A673 (cell line): ENCODE data around the gene WIPF3. TPM values are rescaled to one million over a fixed set of nuclear protein-coding genes. Genes with fewer than 3 reads are reported as not detected.
"Not testable (repeated sequence)": the region's sequence is repeated elsewhere in the genome, so short reads cannot be mapped to it uniquely, and the experiment has no call there.

ENCODE experiments used
- BruUV-seq: library from RNA; stranded (reverse); fragments of 400-500 nt; replicated peaks from 2 replicates; lab custom pipeline; 2021; lab: Mats Ljungman, UMichigan
- CTCF ChIA-PET: fragments of 300-600 bp; sonication (Branson Sonifier 250); formaldehyde crosslinking; loops from one replicate; lab custom pipeline; 2022; ENCODE audit warnings: antibody characterized with exemption; lab: Charles Lee
- POLR2A ChIA-PET: fragments of 300-600 bp; sonication (Branson Sonifier 250); formaldehyde crosslinking; loops from one replicate; lab custom pipeline; 2022; ENCODE audit warnings: antibody characterized with exemption; ENCODE audit not compliant: low non-redundant PET; lab: Charles Lee
- DNase-seq: peaks from one replicate; pipeline ENCODE4 v3.0.0-alpha.2; 2015; ENCODE audit warnings: low spot score
- H3K27ac ChIP-seq: fragments of 200-600 bp; sonication (generic); 2 replicates; pipeline ENCODE4 v1.5.1; 2016; ENCODE audit warnings: mixed run types, low read depth, mild to moderate bottlenecking, mixed read lengths, antibody characterized with exemption, low read length; ENCODE audit not compliant: poor library complexity, severe bottlenecking
- H3K27me3 ChIP-seq: fragments of 200-600 bp; sonication (generic); replicated peaks from 2 replicates; pipeline ENCODE4 v1.6.1; 2017; ENCODE audit warnings: mixed run types, low read depth, mild to moderate bottlenecking, mixed read lengths, antibody characterized with exemption, low read length; ENCODE audit not compliant: insufficient read depth, poor library complexity
- H3K36me3 ChIP-seq: fragments of 200-600 bp; sonication (generic); 2 replicates; pipeline ENCODE4 v1.6.1; 2016; ENCODE audit warnings: mixed run types, mild to moderate bottlenecking, mixed read lengths, antibody characterized with exemption, low read length; ENCODE audit not compliant: insufficient read depth, poor library complexity, severe bottlenecking
- H3K4me1 ChIP-seq: fragments of 200-600 bp; sonication (generic); 2 replicates; pipeline ENCODE4 v1.6.1; 2017; ENCODE audit warnings: mixed run types, mild to moderate bottlenecking, mixed read lengths, antibody characterized with exemption, low read length; ENCODE audit not compliant: insufficient read depth, poor library complexity, severe bottlenecking
- H3K4me3 ChIP-seq: fragments of 200-600 bp; sonication (generic); 2 replicates; pipeline ENCODE4 v1.5.1; 2016; ENCODE audit warnings: low read depth, mixed run types, mild to moderate bottlenecking, mixed read lengths, low read length; ENCODE audit not compliant: poor library complexity, severe bottlenecking
- H3K9me3 ChIP-seq: fragments of 200-600 bp; sonication (generic); 2 replicates; pipeline ENCODE4 v1.6.1; 2016; ENCODE audit warnings: mixed run types, low read depth, mild to moderate bottlenecking, mixed read lengths, antibody characterized with exemption, low read length; ENCODE audit not compliant: poor library complexity, severe bottlenecking
- EZH2 ChIP-seq: fragments of 200-600 bp; sonication (generic); IDR thresholded peaks from 2 replicates; pipeline ENCODE4 v1.6.1; 2017; ENCODE audit warnings: borderline replicate concordance, low read depth, mild to moderate bottlenecking, mixed read lengths, antibody characterized with exemption, low read length; ENCODE audit not compliant: poor library complexity, severe bottlenecking
- intact Hi-C: fragments of 100-400 bp; cut with micrococcal nuclease; formaldehyde crosslinking; loops from one replicate; pipeline ENCODE4 v1.10.0; 2022; ENCODE audit not compliant: unreplicated experiment
- total RNA-seq: library from RNA; stranded (reverse); gene quantifications from 2 replicates; pipeline ENCODE4 v1.2.3, GENCODE V29; 2021
- TF ChIP-seq, protein P1 (sequence below): fragments of 300-800, 200-600 bp; sonication (generic); conservative IDR thresholded peaks from 2 replicates; pipeline ENCODE4 v1.5.1; 2017; ENCODE audit warnings: low read depth, mild to moderate bottlenecking, antibody characterized with exemption, low read length, moderate library complexity, mixed read lengths

Gene WIPF3
- total RNA-seq, 1 experiment from 2014 or later, result 0.21 TPM

DNA sequence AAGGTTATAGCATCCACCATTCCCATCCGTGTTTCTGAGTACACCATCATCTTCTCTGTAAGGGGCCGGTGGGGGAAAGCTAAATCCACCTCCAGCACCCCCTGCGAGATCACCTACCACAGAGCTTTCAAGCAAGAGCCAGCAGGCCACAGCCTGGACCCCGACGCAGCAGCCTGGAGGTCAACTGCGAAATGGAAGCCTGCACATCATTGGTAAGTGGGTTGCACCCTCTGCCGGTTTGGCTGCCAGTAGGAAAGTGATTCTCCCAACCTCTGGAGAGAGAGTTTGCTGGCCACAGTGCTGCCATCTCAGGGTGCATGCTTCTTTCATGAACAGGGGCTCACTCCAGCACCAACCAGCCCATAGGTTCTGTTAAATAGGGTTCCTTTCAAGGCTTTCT, 81.7 kb downstream of the WIPF3 start:
- Histone ChIP-seq H3K4me1 (no peaks in the 10 kb centered on the region), H3K27ac (no peak overlapping the region), H3K27me3 (no peaks in the 10 kb centered on the region), H3K4me3 (no peak overlapping the region), H3K9me3 (no peaks in the 10 kb centered on the region), H3K36me3 (no peaks in the 10 kb centered on the region)
- TF ChIP-seq, protein P1, sequence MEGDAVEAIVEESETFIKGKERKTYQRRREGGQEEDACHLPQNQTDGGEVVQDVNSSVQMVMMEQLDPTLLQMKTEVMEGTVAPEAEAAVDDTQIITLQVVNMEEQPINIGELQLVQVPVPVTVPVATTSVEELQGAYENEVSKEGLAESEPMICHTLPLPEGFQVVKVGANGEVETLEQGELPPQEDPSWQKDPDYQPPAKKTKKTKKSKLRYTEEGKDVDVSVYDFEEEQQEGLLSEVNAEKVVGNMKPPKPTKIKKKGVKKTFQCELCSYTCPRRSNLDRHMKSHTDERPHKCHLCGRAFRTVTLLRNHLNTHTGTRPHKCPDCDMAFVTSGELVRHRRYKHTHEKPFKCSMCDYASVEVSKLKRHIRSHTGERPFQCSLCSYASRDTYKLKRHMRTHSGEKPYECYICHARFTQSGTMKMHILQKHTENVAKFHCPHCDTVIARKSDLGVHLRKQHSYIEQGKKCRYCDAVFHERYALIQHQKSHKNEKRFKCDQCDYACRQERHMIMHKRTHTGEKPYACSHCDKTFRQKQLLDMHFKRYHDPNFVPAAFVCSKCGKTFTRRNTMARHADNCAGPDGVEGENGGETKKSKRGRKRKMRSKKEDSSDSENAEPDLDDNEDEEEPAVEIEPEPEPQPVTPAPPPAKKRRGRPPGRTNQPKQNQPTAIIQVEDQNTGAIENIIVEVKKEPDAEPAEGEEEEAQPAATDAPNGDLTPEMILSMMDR, result no peak
- no peak for TF ChIP-seq EZH2
- no peak for DNase-seq
- intact Hi-C loops, result no loop called here
- ChIA-PET POLR2A (no interaction called here), CTCF (no interaction called here)
- no TSS peak for BruUV-seq

DNA sequence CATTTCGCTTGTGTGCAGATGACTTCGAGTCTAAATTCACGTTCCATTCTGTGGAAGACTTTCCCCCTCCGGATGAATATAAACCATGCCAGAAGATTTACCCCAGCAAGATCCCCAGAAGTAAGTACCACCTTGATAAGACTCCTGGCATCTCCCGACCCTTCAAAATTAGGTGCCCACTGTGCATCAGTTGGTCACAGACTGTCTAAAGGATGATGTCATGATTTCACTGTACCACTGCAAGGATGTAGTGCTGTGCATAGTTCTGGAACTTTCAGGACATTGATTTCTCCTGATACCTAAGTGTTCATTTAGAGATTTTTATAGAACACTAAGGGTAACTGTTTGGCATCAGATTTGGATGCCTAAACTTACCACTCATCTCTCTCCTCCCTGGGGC, 83.0 kb downstream of the WIPF3 start:
- H3K4me1 ChIP-seq, result no peaks in the 10 kb centered on the region
- H3K4me3 ChIP-seq, result no peak overlapping the region
- H3K27ac ChIP-seq, result no peak overlapping the region
- no peak for TF ChIP-seq EZH2
- intact Hi-C loops, result no loop called here
- DNase-seq, result no peak
- no peaks in the 10 kb centered on the region for H3K36me3 ChIP-seq
- H3K9me3 ChIP-seq, result no peaks in the 10 kb centered on the region
- BruUV-seq, result no TSS peak
- H3K27me3 ChIP-seq, result no peaks in the 10 kb centered on the region
- POLR2A ChIA-PET, result no interaction called here
- CTCF ChIA-PET, result no interaction called here

DNA sequence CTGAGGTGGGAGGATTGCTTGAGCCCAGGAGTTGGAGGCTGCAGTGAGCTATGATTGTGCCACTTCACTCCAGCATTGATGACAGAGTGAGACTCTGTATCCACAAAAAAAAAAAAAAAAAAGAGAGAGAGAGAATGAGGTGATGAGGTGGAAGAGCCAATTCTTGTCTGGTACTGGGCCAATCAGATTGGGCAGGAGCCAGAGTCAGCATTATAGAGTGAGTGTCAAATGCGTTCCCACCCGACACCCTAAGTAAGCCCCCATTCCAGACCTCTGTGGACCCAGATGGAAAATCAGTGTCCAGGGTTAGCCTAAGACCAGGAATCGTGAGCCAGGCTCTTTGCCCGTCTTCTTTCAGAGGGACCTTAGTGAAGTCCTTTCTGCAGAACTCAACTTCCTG, 83.9 kb downstream of the WIPF3 start:
- H3K27me3 ChIP-seq, result no peaks in the 10 kb centered on the region
- no peak overlapping the region for H3K4me3 ChIP-seq
- no peaks in the 10 kb centered on the region for H3K9me3 ChIP-seq
- DNase-seq, result no peak
- POLR2A ChIA-PET, result no interaction called here
- no peaks in the 10 kb centered on the region for H3K4me1 ChIP-seq
- BruUV-seq, result no TSS peak
- H3K27ac ChIP-seq, result no peak overlapping the region
- no peaks in the 10 kb centered on the region for H3K36me3 ChIP-seq
- TF ChIP-seq, protein P1, result no peak
- no peak for TF ChIP-seq EZH2
- CTCF ChIA-PET, result no interaction called here
- intact Hi-C loops, result no loop called here

DNA sequence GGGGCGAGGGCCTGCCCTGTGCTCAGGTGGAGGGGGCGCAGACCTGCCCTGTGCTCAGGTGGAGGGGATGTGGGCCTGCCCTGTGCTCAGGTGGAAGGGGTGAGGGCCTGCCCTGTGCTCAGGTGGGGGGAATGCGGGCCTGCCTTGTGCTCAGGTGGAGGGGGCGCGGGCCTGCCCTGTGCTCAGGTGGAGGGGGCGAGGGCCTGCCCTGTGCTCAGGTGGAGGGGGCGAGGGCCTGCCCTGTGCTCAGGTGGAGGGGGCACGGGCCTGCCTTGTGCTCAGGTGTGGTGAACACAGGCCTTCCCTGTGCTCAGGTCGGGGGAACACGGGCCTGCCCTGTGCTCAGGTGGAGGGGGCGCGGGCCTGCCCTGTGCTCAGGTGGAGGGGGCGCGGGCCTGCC, 84.5 kb downstream of the WIPF3 start:
- POLR2A ChIA-PET, CTCF ChIA-PET, H3K9me3 ChIP-seq, DNase-seq, H3K4me3 ChIP-seq, H3K27me3 ChIP-seq, intact Hi-C loops, H3K27ac ChIP-seq, H3K4me1 ChIP-seq, BruUV-seq, H3K36me3 ChIP-seq: not testable (repeated sequence)
